ENCODE measurements around the gene WDR36.
A peak's percentile ranks its signal among the peaks of the same experiment; 100 is the strongest.

Gene WDR36

DNA sequence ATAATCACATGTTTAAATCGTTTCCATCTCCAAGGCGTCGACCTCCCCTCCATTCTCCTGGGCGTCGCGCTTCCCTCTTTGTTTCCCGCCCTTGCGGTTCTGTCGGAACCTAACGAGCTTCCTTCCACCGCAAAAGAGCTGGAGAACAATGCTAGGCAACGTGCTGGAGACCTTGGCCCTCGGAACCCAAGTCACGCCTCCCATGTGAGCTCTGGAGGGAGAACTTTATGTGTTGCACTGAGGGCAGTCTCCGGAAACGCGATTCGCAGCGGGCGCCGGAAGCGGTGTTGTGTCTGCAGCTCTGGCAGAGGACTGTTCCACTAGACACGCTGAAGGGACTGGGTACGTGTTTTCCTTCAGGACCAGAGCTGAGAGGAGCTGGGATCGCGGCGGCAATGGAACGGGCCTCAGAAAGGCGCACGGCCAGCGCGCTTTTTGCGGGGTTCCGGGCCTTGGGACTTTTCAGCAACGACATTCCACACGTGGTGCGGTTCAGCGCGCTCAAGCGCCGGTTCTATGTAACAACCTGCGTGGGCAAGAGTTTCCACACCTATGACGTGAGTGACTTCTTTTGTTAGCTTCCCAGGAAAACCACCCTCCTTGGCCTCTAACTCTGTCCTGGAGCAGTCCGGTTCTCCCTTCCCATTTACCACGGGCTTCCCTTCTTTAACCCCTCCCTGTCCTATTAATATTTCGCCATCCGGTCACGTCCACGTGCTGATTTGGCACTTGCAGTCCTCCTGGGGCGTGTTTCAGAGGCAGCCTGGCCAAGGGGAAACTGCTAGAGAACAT is at the start of gene WDR36:
Gene WDR36 (plus strand): TSS at position 287 of the 792 bp plus-strand sequence. CDS start 109 bp downstream, at position 396.
- Mint-ChIP-seq H3K27me3 (peaks cover 8% of the 10 kb centered on the region), H3K27ac (peak within 1 kb of the TSS; percentile 97 to 99), H3K9me3 (peaks cover 0 to 7% of the 10 kb centered on the region in 2 donors), H3K4me3 (peak within 1 kb of the TSS; percentile 91 to 93), H3K4me1 (peaks cover 46% of the 10 kb centered on the region)
- DNase-seq (peak; percentile 88 to 91), ATAC-seq (peak; percentile 98)

DNA sequence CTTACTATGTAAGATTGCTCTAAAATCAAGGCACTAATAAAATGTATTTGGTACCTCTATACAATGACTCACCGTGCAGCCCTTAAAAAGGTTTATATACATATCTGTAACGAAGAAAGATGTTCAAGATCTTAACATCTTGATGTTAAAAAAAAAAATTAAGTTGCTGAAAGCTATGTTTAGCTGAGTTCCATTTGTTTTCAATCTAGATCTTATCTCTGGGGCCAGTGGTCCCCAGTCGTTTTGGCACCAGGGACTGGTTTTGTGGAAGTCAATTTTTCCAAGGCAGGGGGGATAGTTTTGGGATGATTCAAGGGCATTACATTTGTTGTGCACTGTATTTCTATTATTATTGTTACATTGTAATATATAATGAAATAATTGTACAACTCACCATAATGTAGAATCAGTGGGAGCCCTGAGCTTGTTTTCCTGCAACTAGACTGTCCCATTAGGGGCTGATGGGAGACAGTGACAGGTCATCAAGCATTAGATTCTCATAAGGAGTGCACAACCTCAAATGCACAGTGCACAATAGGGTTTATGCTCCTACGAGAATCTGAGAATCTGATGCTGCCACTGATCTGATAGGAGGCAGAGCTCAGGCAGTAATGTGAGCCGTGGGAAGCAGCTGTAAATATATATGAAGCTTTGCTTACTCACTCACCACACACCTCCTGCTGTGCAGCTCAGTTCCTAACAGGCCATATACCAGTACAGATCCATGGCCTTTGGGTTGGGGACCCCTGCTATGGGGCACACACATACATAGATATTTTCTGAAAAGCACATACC is 48.2 kb upstream of the WDR36 start:
- no peaks in the 10 kb centered on the region for H3K9me3 Mint-ChIP-seq
- no peak for DNase-seq
- no peak for ATAC-seq
- peaks cover 20% of the 10 kb centered on the region for H3K27me3 Mint-ChIP-seq
- H3K4me1 Mint-ChIP-seq = no peaks in the 10 kb centered on the region
- H3K27ac Mint-ChIP-seq = no peak overlapping the region
- no peak overlapping the region for H3K4me3 Mint-ChIP-seq

DNA sequence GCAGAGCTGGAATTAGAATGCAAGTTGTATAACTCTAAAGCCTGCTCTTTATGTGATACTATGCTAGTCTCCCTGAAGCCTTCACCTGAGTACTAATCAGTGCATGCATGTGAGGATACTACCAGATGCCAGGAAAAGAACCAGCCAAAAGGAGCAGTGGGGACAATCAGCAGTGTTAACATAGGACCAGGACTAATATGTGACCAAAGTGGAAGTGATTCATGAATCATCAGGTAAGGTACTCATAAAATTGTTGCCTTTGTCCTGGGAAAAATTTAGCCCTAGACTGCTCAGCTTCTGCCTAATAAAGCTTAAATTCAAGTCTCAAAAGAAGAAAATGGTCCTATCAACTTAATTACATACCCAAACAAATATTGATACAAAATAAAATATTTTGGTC is 34.1 kb upstream of the WDR36 start:
- Mint-ChIP-seq H3K27me3 (peaks cover 55% of the 10 kb centered on the region), H3K4me1 (no peaks in the 10 kb centered on the region), H3K27ac (no peak overlapping the region), H3K9me3 (no peaks in the 10 kb centered on the region), H3K4me3 (no peak overlapping the region)
- ATAC-seq = no peak
- no peak for DNase-seq

DNA sequence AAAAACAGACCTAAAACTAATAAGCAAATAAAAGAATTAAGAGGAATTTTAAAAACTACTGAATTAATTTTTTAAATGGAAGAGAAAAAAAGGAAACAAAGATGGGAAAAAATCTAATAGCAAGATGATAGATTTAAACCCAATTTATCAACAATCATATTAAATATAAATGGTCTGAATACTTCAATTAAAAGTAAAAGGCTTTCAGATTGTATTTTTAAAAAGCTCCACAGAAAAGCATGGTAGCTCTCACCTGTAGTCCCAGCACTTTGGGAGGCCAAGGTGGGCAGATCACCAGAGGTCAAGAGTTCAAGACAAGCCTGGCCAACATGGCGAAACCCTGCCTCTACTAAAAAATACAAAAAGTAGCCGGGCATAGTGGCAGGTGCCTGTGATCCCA is 32.0 kb upstream of the WDR36 start:
- peaks cover 44% of the 10 kb centered on the region for H3K27me3 Mint-ChIP-seq
- no peak overlapping the region for H3K4me3 Mint-ChIP-seq

DNA sequence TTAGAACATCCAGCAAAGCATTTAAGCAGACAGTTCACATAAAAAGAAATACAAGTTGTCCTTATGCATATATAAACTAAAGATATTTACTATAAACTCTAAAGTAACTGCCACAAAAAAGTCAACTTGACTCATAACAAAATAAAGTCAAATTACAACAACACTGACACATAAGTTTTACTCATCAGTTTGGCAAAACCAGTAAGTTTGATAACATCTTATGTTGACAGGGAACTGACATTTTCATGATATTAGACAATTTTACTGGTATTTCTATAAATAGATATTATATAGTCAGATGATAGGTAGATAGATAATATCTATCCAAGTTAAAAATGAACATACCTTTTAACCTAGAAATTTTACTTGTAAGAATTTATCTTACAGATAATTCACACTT is 30.5 kb upstream of the WDR36 start:
- Mint-ChIP-seq H3K4me3 (no peak overlapping the region), H3K27me3 (peaks cover 46% of the 10 kb centered on the region), H3K9me3 (no peaks in the 10 kb centered on the region), H3K27ac (no peak overlapping the region), H3K4me1 (no peaks in the 10 kb centered on the region)
- ATAC-seq (no peak), DNase-seq (no peak)

More for the DNA sequence above, 32.0 kb upstream of the WDR36 start:
- DNase-seq (no peak), ATAC-seq (no peak)
- Mint-ChIP-seq H3K27ac (no peak overlapping the region), H3K9me3 (no peaks in the 10 kb centered on the region), H3K4me1 (no peaks in the 10 kb centered on the region)

DNA sequence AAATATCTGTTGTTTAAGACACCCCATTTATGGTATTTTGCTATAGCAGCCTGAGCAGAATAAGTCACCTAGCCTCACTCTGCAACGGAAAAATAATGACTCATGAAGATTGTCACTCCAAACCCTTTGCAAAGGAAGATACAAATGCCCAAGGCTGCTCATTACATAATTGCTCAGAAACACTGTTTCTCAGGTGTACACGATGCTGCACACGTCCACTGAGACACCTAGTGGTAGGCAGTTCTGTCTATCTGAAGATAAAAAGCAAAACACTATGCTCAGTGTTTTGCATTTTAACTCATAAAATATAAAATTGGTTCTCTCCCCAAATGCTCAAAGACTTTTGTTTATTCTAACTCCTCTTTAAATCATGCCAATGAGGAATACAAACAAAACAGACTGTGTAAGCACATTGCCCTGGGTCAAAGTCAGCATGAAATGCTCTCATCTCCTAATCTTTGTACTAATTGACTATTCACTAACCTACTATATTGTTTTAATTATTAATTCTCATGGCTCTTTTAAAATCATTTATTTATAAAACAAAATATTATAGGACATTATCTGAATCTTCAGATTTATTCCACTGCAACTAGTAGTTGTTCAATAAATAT is 28.3 kb upstream of the WDR36 start:
- Mint-ChIP-seq H3K4me3 (no peak overlapping the region), H3K4me1 (no peaks in the 10 kb centered on the region), H3K9me3 (no peaks in the 10 kb centered on the region), H3K27me3 (peaks cover 49% of the 10 kb centered on the region), H3K27ac (no peak overlapping the region)
- peak; percentile 59 for ATAC-seq
- no peak for DNase-seq

DNA sequence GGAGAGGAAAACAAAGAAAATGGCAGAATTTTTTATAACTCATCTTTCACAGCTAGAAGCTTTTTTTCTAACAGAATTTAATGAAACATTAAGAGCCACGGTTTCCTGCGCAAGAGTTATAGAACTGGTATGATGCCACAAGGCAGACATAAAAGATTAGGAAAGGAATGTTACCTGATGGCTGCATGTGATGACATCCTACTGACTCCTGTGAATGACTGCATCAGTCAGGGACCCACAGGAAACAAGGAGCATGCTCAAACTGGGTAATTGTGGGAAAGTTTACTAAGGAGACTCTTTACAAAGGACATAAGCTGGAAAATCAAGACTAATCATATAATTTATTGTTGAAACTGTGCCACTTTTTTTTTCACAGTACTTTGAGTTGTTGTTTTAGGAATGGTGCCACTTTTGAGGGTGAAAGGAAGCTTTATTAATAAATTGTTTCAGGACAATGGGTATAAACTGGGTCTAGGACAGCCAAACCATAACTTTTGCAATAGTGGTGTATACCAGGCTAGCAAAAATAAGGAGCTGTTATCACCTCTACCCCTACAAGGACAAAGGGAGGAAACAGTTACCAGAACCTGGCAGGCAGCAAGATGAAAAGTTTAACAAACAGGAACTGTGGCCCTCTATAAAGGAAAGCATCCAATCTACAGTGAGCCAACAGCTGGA is 25.7 kb upstream of the WDR36 start:
- Mint-ChIP-seq H3K4me3 (no peak overlapping the region), H3K4me1 (peaks cover 12% of the 10 kb centered on the region), H3K27ac (no peak overlapping the region), H3K9me3 (no peaks in the 10 kb centered on the region), H3K27me3 (peaks cover 71% of the 10 kb centered on the region)
- DNase-seq (no peak), ATAC-seq (no peak)

DNA sequence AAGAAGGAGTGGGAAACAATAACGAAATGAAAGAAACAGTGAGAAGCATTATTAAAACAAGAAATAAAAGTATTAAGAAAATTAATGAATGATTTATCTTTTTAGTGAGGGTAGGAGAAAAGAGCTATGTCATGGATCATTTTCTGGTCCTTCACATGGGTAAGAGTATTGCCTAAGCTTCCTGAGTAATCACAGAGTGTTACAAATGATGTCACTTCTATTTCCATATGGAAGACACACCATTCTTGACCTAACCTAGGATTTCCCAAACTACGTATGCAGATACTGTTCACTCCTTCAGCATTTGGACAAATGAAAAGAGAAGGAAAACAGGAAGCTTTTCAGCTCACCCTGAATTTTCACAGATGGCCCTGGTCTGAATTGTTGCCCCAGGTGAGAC is 23.9 kb upstream of the WDR36 start:
- no peak for DNase-seq

DNA sequence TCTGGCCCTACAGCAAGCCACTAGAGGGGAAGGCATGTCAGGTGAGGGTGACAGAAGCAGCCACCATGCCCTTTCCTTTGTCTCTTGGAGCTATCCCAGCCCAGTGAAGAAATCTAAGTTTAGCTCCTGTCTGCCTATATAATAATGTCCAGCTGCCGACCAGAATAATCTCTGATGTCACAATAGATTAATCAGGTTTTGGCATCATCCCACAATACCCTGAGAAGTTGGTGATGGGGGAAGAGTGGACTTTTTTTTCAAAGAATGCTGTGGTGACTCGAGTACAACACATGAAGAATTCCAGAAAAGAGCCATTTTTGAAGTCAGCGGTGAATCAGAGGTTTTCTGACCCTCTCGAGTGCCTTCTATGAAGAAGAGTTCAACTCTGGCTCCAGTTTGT is 22.3 kb upstream of the WDR36 start:
- H3K4me3 Mint-ChIP-seq = peak overlapping the region in 1 of 2 donors; percentile 4
- no peak for DNase-seq

More for the DNA sequence above, 23.9 kb upstream of the WDR36 start:
- no peak overlapping the region for H3K27ac Mint-ChIP-seq
- no peaks in the 10 kb centered on the region for H3K9me3 Mint-ChIP-seq
- H3K4me1 Mint-ChIP-seq = peaks cover 23% of the 10 kb centered on the region
- H3K4me3 Mint-ChIP-seq = no peak overlapping the region
- H3K27me3 Mint-ChIP-seq = peaks cover 89% of the 10 kb centered on the region
- no peak for ATAC-seq

DNA sequence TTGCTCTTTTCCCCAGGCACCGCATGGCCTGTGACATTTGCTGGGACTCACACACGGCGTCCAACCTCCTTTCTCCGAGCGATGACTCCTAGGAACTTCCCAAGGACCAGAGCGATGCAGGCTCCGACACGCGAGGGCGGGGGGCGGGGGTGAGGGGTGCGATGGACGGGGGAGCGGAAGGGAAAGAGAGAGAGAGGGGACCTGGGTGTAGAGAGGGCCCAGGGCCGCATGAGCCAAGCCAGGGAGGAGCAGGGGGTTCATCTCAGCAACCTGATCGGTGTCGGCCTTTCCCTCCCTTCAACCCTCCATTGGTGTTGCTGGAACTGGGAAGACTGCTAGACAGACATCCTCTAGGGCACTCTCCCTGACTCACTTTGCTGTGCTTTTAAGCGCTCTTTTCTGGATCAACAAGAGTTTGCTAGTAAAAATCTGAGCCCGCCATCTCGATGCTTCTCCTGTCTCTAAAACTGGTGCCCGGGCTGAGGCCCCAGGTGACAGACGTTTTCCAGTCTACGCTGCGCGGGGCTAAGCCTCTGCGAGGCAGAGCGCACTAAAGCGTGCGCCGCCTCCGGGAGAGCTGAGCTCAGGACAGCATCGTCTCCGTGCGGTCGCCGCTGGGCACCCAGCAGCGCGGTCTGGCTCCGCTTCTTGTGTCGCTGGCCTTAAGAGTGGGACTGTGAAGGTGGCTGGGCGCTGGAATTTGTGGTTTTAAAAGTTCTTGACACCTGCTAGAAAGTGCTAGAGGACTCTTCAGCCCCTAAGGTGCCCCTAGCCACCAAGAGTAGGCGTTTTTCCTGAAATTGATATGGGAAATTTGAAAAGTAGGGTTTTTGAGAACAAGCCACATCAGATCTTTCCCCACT is 21.6 kb upstream of the WDR36 start:
- Mint-ChIP-seq H3K27me3 (peaks cover 96% of the 10 kb centered on the region), H3K4me1 (peaks cover 40% of the 10 kb centered on the region), H3K4me3 (peak overlapping the region; percentile 32 to 74), H3K27ac (no peak overlapping the region), H3K9me3 (no peaks in the 10 kb centered on the region)
- peak; percentile 27 to 38 for DNase-seq
- ATAC-seq = peak; percentile 72

More for the DNA sequence above, 22.3 kb upstream of the WDR36 start:
- Mint-ChIP-seq H3K9me3 (no peaks in the 10 kb centered on the region), H3K27me3 (peaks cover 96% of the 10 kb centered on the region), H3K27ac (no peak overlapping the region), H3K4me1 (peaks cover 34% of the 10 kb centered on the region)
- no peak for ATAC-seq

DNA sequence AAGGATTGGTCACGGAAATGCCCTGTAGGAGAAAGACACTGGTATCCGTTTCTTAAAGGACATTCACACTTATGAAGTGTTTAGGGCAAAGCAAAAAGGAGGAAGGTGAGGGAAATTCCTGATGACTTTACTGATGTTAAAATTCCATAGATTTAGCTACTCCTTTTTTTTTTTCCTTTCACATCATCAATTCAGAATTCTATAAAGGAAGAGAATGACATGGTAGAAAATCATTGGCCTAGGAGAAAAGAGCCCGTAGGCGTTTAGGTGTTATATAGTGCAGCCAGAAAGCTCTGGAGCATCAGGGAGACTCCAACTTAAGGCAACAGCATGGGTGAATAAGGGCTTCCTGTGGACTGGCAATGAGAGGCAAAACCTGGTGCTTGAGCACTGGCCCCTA is 20.7 kb upstream of the WDR36 start, which contains the start of gene TSLP:
Gene TSLP (plus strand): TSS at position 301 of the 400 bp plus-strand sequence. CDS start 178 bp downstream, outside the sequence.
- Mint-ChIP-seq H3K4me1 (peaks cover 45% of the 10 kb centered on the region), H3K9me3 (no peaks in the 10 kb centered on the region), H3K4me3 (peak within 1 kb of the TSS; percentile 92 to 97), H3K27ac (no peak within 1 kb of the TSS), H3K27me3 (peaks cover 92% of the 10 kb centered on the region)
- ATAC-seq (no peak), DNase-seq (no peak)

DNA sequence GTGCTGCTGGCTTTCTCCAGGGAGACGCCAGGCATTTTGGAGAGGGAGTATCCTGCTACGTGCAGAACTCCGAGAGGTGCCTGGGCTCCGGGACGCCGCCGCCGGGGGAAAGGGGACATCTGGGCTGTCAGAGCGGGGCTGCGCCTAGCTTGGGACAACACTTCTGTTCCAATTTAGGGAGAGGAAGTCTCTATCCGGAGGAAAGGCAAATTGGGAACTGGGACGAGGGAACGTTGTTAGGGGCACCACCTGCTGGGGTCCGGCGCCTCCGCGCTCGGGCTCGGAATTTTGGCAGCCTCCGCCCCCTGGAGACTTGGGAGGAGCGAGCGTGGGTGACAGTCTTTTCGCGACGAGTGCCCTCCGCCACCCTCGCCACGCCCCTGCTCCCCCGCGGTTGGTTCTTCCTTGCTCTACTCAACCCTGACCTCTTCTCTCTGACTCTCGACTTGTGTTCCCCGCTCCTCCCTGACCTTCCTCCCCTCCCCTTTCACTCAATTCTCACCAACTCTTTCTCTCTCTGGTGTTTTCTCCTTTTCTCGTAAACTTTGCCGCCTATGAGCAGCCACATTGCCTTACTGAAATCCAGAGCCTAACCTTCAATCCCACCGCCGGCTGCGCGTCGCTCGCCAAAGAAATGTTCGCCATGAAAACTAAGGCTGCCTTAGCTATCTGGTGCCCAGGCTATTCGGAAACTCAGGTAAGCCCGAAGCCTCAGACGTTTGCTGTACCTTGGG is 19.0 kb upstream of the WDR36 start:
- peaks cover 86% of the 10 kb centered on the region for H3K27me3 Mint-ChIP-seq
- H3K27ac Mint-ChIP-seq = peak overlapping the region; percentile 74 to 90
- DNase-seq (peak; percentile 50 to 54), ATAC-seq (peak; percentile 70)
- H3K9me3 Mint-ChIP-seq = no peaks in the 10 kb centered on the region
- peaks cover 45% of the 10 kb centered on the region for H3K4me1 Mint-ChIP-seq
- H3K4me3 Mint-ChIP-seq = peak overlapping the region; percentile 92 to 97

DNA sequence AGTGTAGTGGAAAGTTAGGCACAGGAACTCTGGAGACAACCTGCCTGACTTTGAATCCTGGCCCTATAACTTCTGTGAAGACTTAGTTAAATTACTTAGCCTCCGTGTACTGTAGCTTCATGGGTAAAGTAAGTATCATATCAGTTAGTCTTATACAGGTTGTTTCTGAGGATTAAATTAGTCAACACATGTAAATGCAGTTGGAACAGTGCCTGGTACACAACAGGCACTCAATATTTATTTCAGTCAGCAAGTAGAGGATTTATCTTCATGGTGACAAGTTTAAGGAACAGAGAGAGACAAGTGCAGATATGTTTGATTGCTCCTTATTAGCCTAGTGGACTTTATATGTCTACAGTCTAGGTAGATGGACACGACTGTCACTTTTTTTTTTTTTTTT is 17.9 kb upstream of the WDR36 start:
- Mint-ChIP-seq H3K4me1 (peaks cover 45% of the 10 kb centered on the region), H3K27ac (peak overlapping the region; percentile 14 to 48), H3K9me3 (no peaks in the 10 kb centered on the region), H3K27me3 (peaks cover 83% of the 10 kb centered on the region), H3K4me3 (peak overlapping the region; percentile 92 to 97)
- ATAC-seq = no peak
- no peak for DNase-seq

DNA sequence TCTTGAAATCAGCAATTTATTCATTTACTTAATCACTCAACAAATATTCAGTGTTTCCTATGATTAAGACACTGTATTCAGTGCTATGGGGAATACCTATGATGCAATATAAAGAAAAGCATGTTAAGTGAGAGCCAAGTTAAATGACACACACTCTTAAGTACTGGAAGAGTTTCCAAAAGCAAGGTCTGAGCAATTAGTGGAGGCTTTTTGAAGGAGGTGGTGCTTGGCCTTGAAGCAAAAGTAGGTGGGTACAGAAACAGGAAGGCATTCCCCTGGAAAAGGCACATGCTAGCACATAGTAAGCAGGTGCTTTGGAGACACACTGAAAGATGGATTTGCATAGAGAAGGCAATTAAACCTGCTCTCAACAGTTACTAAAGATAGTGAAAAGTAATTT is 16.6 kb upstream of the WDR36 start:
- ATAC-seq = peak; percentile 76
- H3K4me1 Mint-ChIP-seq = peaks cover 42% of the 10 kb centered on the region
- peaks cover 80% of the 10 kb centered on the region for H3K27me3 Mint-ChIP-seq
- no peaks in the 10 kb centered on the region for H3K9me3 Mint-ChIP-seq
- H3K27ac Mint-ChIP-seq = peak overlapping the region; percentile 77 to 86
- no peak for DNase-seq
- peak overlapping the region; percentile 31 to 44 for H3K4me3 Mint-ChIP-seq

Data from stimulated activated naive CD8-positive, alpha-beta T cell treated with anti-CD3 and anti-CD28 coated beads, Interleukin-15, amount 100 ng/mL, for 72 hours (primary cell).